Measurements from ENCODE around the gene ARHGEF7. TPM values are rescaled to one million over a fixed set of nuclear protein-coding genes. Genes with fewer than 3 reads are reported as not detected.

Gene ARHGEF7
- polyA plus RNA-seq, 1 donor (not counting 4 experiments of a cell fraction or from before 2014, with no cell fraction given): 25.2 TPM

GRCh38 chr13:111212517-111212873, 97.4 kb downstream of the ARHGEF7 start:
- H2AFZ ChIP-seq (ENCODE audit: control insufficient read depth, low read length): no peak overlapping the region
- no peak overlapping the region for H3K4me2 ChIP-seq (ENCODE audit: control insufficient read depth, extremely low read depth, insufficient read depth, low read depth, low read length)
- DNase-seq (ENCODE audit: low read depth, low spot score): no peak
- dilution Hi-C loops (cut with MboI; ENCODE audit: extremely low pct_ligation_motif_present, low sequenced_read_pairs): no loop called here
- no peak overlapping the region for H3K27ac ChIP-seq (ENCODE audit: control insufficient read depth, insufficient read depth, low read length)
- H3K9me1 ChIP-seq (ENCODE audit: control insufficient read depth, extremely low read depth, insufficient read depth, low read length): no peaks in the 10 kb centered on the region
- FAIRE-seq: no peak
- H3K4me3 ChIP-seq (ENCODE audit: control insufficient read depth in 2 of 3, extremely low read depth in 1 of 3, insufficient read depth in 2 of 3, low read depth in 1 of 3, low read length in 3 of 3): no peak overlapping the region
- peaks cover 10% of the 10 kb centered on the region for H3K4me1 ChIP-seq (ENCODE audit: control insufficient read depth, extremely low read depth, insufficient read depth, low read length)
- H3K9me3 ChIP-seq (ENCODE audit: control insufficient read depth, low read depth, low read length): no peaks in the 10 kb centered on the region
- H3K9ac ChIP-seq (ENCODE audit: control insufficient read depth, extremely low read depth, insufficient read depth, low read length): no peak overlapping the region
- peaks cover 75% of the 10 kb centered on the region for H3K79me2 ChIP-seq (ENCODE audit: control insufficient read depth, insufficient read depth, low read length)
- H3K36me3 ChIP-seq (ENCODE audit: control insufficient read depth in 2 of 2, extremely low read depth in 1 of 2, insufficient read depth in 2 of 2, low read length in 2 of 2): peaks cover 5 to 6% of the 10 kb centered on the region in 2 experiments
- H4K20me1 ChIP-seq (ENCODE audit: control insufficient read depth, extremely low read depth, insufficient read depth, low read length): no peaks in the 10 kb centered on the region
- H3K27me3 ChIP-seq (ENCODE audit: control insufficient read depth, extremely low read depth, insufficient read depth, low read length): no peaks in the 10 kb centered on the region
- TF ChIP-seq EZH2 (IDR thresholded peaks at IDR 0.05; ENCODE audit: low read length) (no peak), CTCF (optimal IDR thresholded peaks at IDR 0.05 in 1 of 3, IDR thresholded peaks at IDR 0.05 in 1 of 3, conservative IDR thresholded peaks at IDR 0.05 in 1 of 3; ENCODE audit: extremely low read depth in 1 of 3, insufficient read depth in 2 of 3, low read length in 3 of 3) (no peak)

DNA sequence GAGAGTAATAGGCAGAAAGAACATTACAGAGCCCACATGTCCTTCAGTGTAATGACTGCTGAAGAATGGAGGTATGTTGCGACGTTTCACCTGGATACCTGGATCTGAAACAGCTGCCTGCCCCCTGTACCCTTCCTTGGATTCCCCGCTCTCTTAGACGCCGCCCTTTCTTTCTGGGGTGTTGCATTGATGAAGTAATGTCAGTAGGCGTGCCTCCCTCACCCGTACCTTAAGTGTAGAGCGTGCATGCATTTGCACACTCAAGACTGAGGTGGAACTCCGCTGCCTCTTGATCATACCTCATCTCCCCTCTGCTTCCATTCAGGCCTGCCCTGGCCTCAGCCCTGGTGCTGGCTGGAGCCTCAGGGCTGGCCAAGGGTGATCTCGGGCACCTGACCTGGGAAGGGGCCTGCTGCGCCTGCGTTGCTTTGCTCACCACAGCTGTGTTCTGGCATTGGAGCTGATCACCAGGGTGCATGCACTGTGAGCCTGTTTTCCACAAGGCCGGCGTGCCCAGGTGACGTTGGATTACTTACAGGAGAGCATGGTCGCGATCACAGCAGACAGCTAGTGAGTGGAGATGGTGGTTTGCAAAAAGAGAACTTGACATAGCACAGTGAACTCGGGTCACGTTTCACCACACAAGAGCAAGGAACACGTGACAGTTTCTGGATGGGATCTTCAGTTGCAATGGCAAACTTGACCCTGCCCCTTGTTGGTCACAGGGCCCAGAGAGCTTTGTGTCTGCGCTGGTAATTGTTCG, 99.0 kb downstream of the ARHGEF7 start:
- Histone ChIP-seq H4K20me1 (ENCODE audit: control insufficient read depth, extremely low read depth, insufficient read depth, low read length) (no peaks in the 10 kb centered on the region), H3K9ac (ENCODE audit: control insufficient read depth, extremely low read depth, insufficient read depth, low read length) (no peak overlapping the region), H3K4me3 (ENCODE audit: control insufficient read depth in 2 of 3, extremely low read depth in 1 of 3, insufficient read depth in 2 of 3, low read depth in 1 of 3, low read length in 3 of 3) (no peak overlapping the region), H3K9me3 (ENCODE audit: control insufficient read depth, low read depth, low read length) (no peaks in the 10 kb centered on the region), H3K4me1 (ENCODE audit: control insufficient read depth, extremely low read depth, insufficient read depth, low read length) (peaks cover 10% of the 10 kb centered on the region), H3K79me2 (ENCODE audit: control insufficient read depth, insufficient read depth, low read length) (peaks cover 76% of the 10 kb centered on the region), H3K27ac (ENCODE audit: control insufficient read depth, insufficient read depth, low read length) (no peak overlapping the region), H3K4me2 (ENCODE audit: control insufficient read depth, extremely low read depth, insufficient read depth, low read depth, low read length) (no peak overlapping the region), H3K27me3 (ENCODE audit: control insufficient read depth, extremely low read depth, insufficient read depth, low read length) (no peaks in the 10 kb centered on the region), H3K36me3 (ENCODE audit: control insufficient read depth in 2 of 2, extremely low read depth in 1 of 2, insufficient read depth in 2 of 2, low read length in 2 of 2) (peaks cover 8 to 9% of the 10 kb centered on the region in 2 experiments), H2AFZ (ENCODE audit: control insufficient read depth, low read length) (no peak overlapping the region), H3K9me1 (ENCODE audit: control insufficient read depth, extremely low read depth, insufficient read depth, low read length) (no peaks in the 10 kb centered on the region)
- TF ChIP-seq EZH2 (IDR thresholded peaks at IDR 0.05; ENCODE audit: low read length): no peak
- TF ChIP-seq CTCF (optimal IDR thresholded peaks at IDR 0.05 in 1 of 3, IDR thresholded peaks at IDR 0.05 in 1 of 3, conservative IDR thresholded peaks at IDR 0.05 in 1 of 3; ENCODE audit: extremely low read depth in 1 of 3, insufficient read depth in 2 of 3, low read length in 3 of 3): no peak
- FAIRE-seq (no peak), DNase-seq (ENCODE audit: low read depth, low spot score) (no peak)
- dilution Hi-C loops (cut with MboI; ENCODE audit: extremely low pct_ligation_motif_present, low sequenced_read_pairs): no loop called here
